MCF 10A (cell line): ENCODE results near the gene MAPT. TPM values are rescaled to one million over a fixed set of nuclear protein-coding genes. Genes with fewer than 3 reads are reported as not detected.

Source experiments
- BruUV-seq: library from RNA; stranded (reverse); fragments of 400-500 nt; replicated peaks from 2 replicates; lab custom pipeline; 2021; lab: Mats Ljungman, UMichigan
- CTCF ChIA-PET: fragments of 300-600 bp; sonication (Branson Sonifier 250); formaldehyde crosslinking; extraction: SDS; loops from one replicate; lab custom pipeline; 2021; ENCODE audit warnings: antibody characterized with exemption, inconsistent platforms; lab: Yijun Ruan, JAX
- POLR2A ChIA-PET: fragments of 300-600, 350-650 bp; sonication (Branson Sonifier 250); formaldehyde crosslinking; extraction: SDS; loops from one replicate; lab custom pipeline; 2020; ENCODE audit warnings: antibody characterized with exemption, inconsistent platforms; lab: Yijun Ruan, JAX
- DNase-seq: peaks from one replicate; pipeline ENCODE4 v3.0.0-alpha.2; 2018; ENCODE audit not compliant: unreplicated experiment
- H3K27ac Mint-ChIP-seq: one replicate; pipeline ENCODE4 v1.8.0; 2022; ENCODE audit warnings: mild to moderate bottlenecking, low read depth, mixed read lengths; ENCODE audit not compliant: unreplicated experiment
- H3K27me3 Mint-ChIP-seq: one replicate; pipeline ENCODE4 v1.8.0; 2022; ENCODE audit warnings: mixed read lengths; ENCODE audit not compliant: insufficient read depth, unreplicated experiment
- H3K36me3 Mint-ChIP-seq: one replicate; pipeline ENCODE4 v1.8.0; 2022; ENCODE audit warnings: mild to moderate bottlenecking, moderate library complexity, mixed read lengths; ENCODE audit not compliant: insufficient read depth, unreplicated experiment
- H3K4me1 Mint-ChIP-seq: one replicate; pipeline ENCODE4 v1.8.0; 2022; ENCODE audit warnings: mixed read lengths; ENCODE audit not compliant: insufficient read depth, unreplicated experiment
- H3K4me3 Mint-ChIP-seq: one replicate; pipeline ENCODE4 v1.8.0; 2022; ENCODE audit warnings: mild to moderate bottlenecking, moderate library complexity, mixed read lengths; ENCODE audit not compliant: unreplicated experiment
- H3K9me3 Mint-ChIP-seq: one replicate; pipeline ENCODE4 v1.8.0; 2022; ENCODE audit warnings: mixed read lengths; ENCODE audit not compliant: unreplicated experiment
- intact Hi-C: fragments of 100-400 bp; cut with micrococcal nuclease; formaldehyde crosslinking; loops from 2 replicates; pipeline ENCODE4 v1.14.1; 2022
- total RNA-seq: library from RNA; stranded (reverse); gene quantifications from 2 replicates; pipeline ENCODE4 v1.2.3, GENCODE V29; 2022
- TF ChIP-seq, protein P1 (sequence below): fragments of 200-600 bp; IDR thresholded peaks from one replicate; pipeline ENCODE4 v1.8.0; 2022; ENCODE audit warnings: antibody characterized with exemption, mild to moderate bottlenecking; ENCODE audit not compliant: unreplicated experiment

The MAPT gene
- total RNA-seq, 1 experiment from 2014 or later = 0.42 TPM

DNA sequence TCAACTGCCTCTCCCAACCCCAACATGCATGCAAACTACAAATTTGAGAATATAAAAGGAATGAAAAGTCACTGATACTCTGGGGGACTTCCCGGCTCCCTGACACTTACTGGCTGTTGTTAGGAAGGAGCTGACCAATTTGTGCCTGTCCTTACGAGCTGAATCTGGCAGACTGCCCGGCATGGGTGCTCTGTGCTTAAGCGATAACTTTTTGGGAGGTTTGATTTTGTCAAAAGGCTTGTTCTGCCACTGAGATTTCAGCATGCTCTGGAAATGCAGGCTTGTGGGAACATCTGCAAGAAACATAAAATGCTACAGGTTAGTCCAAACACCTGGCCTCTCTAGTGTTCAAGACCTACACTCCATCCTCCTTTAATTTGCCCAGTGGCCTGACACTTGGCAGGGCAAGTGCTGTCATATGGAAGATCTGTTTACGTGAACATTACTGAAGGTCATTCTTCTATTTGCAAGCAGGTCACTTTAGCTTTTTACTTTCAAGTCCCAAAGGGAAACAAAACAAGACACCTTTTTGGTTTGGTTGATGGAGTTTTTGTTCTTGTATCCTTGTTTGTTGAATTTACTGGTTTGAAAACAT lies 145.3 kb downstream of the MAPT start:
- peaks cover 13% of the 10 kb centered on the region for H3K4me1 Mint-ChIP-seq

DNA sequence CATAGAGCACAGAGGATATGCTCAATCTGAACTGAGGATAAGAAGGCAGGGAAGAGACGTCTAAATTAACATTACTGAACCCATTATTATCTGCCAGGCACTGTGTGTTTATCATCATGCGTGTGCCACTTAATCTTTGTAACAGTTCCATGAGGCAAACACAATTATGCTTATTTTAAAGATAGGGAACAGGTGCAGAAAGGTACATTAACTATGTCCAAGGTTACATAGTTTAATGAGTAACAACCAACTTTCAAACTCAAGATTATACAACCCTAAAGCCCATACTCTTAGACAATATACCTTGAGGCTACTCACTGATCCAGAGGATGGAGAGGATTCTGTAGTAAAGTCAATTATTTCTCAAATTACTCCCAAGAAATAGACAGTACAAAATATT lies 147.9 kb downstream of the MAPT start:
- TF ChIP-seq, protein P1, sequence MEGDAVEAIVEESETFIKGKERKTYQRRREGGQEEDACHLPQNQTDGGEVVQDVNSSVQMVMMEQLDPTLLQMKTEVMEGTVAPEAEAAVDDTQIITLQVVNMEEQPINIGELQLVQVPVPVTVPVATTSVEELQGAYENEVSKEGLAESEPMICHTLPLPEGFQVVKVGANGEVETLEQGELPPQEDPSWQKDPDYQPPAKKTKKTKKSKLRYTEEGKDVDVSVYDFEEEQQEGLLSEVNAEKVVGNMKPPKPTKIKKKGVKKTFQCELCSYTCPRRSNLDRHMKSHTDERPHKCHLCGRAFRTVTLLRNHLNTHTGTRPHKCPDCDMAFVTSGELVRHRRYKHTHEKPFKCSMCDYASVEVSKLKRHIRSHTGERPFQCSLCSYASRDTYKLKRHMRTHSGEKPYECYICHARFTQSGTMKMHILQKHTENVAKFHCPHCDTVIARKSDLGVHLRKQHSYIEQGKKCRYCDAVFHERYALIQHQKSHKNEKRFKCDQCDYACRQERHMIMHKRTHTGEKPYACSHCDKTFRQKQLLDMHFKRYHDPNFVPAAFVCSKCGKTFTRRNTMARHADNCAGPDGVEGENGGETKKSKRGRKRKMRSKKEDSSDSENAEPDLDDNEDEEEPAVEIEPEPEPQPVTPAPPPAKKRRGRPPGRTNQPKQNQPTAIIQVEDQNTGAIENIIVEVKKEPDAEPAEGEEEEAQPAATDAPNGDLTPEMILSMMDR = no peak
- peaks cover 96% of the 10 kb centered on the region for H3K36me3 Mint-ChIP-seq

More for the DNA sequence above, 145.3 kb downstream of the MAPT start:
- POLR2A ChIA-PET = interaction anchor here (0.7 to 1.5 kb wide), 2 partner anchors 12 to 153 kb away, joined by 4 to 6 read pairs; no protein-coding TSS in a partner anchor
- intact Hi-C loops = no loop called here
- no peaks in the 10 kb centered on the region for H3K27me3 Mint-ChIP-seq
- BruUV-seq = no TSS peak
- H3K27ac Mint-ChIP-seq = no peak overlapping the region
- peaks cover 96% of the 10 kb centered on the region for H3K36me3 Mint-ChIP-seq
- CTCF ChIA-PET = interaction anchor here (0.6 kb wide), 1 partner anchor 16 kb away, joined by 3 read pairs; no protein-coding TSS in a partner anchor
- DNase-seq = no peak
- H3K9me3 Mint-ChIP-seq = no peaks in the 10 kb centered on the region
- no peak overlapping the region for H3K4me3 Mint-ChIP-seq
- TF ChIP-seq, protein P1 = no peak

DNA sequence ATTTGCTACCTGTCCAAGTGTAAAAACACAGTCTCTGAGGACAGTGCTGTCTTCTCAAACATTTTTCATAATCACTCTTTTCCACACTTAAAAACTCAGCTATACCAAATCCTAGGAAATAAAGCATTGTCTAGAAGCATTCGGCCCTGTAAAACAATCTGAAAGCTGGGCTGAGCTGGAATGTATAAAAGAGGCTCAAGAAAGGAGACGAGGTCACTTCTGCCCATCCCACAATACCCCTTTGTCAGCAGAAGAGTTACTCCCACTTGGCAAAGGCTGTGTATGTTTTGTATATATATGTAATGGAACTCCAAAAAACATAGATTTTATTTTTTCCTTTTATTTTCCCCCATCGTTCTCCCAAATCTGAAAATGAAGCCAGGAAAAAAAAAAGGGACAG lies 148.6 kb downstream of the MAPT start:
- Mint-ChIP-seq H3K36me3 (peaks cover 96% of the 10 kb centered on the region), H3K4me3 (no peak overlapping the region), H3K27me3 (no peaks in the 10 kb centered on the region), H3K4me1 (peaks cover 21% of the 10 kb centered on the region), H3K27ac (no peak overlapping the region), H3K9me3 (no peaks in the 10 kb centered on the region)
- ChIA-PET CTCF (interaction anchor here (1.1 to 3.3 kb wide), 4 partner anchors 144 to 224 kb away, joined by 3 to 11 read pairs (median 6); no protein-coding TSS in a partner anchor), POLR2A (interaction anchor here (0.6 to 5.3 kb wide), 4 partner anchors 14 to 227 kb away, joined by 3 to 30 read pairs (median 8); partner anchors contain the start of gene KANSL1)
- no peak for DNase-seq
- intact Hi-C loops = no loop called here
- TF ChIP-seq, protein P1 = no peak
- BruUV-seq = no TSS peak

More for the DNA sequence above, 147.9 kb downstream of the MAPT start:
- Mint-ChIP-seq H3K27me3 (no peaks in the 10 kb centered on the region), H3K4me3 (no peak overlapping the region), H3K9me3 (no peaks in the 10 kb centered on the region), H3K27ac (no peak overlapping the region), H3K4me1 (peaks cover 21% of the 10 kb centered on the region)
- intact Hi-C loops = no loop called here
- DNase-seq = no peak
- POLR2A ChIA-PET = interaction anchor here (0.9 to 5.3 kb wide), 2 partner anchors 38 to 151 kb away, joined by 3 to 30 read pairs; partner anchors contain the start of gene KANSL1
- no TSS peak for BruUV-seq
- CTCF ChIA-PET = interaction anchor here (3.3 kb wide), 1 partner anchor 170 kb away, joined by 11 read pairs; no protein-coding TSS in a partner anchor

DNA sequence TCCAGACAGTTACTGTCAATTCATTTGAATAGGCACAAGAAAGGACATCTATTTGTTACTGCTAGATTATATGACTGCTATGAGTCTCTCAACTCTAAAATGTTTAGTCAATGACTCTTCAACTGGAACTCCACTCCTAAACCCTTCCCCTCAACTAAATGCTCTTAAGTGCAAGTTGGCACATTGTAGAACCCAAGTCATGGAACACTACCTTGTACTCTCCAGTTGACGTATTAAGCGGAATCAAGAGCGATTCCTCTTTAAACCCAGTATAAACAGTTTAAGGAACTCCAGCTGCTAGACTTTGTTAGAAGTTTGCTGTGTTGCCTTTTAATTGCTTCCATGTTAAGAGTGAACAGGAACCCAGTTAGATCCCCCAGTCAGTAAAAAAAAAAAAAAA lies 149.3 kb downstream of the MAPT start:
- no peak overlapping the region for H3K4me3 Mint-ChIP-seq
- DNase-seq = no peak

More for the DNA sequence above, 149.3 kb downstream of the MAPT start:
- ChIA-PET POLR2A (interaction anchor here (0.7 to 5.3 kb wide), 5 partner anchors 14 to 225 kb away, joined by 3 to 30 read pairs (median 5); partner anchors contain the start of gene KANSL1), CTCF (interaction anchor here (0.6 to 3.3 kb wide), 13 partner anchors 8 to 223 kb away, joined by 3 to 16 read pairs (median 4); partner anchors contain the start of gene KANSL1)
- intact Hi-C loops = loop anchor here (1.0 to 2.0 kb wide), 4 partner anchors 41 to 170 kb away; no protein-coding TSS in a partner anchor
- no TSS peak for BruUV-seq
- Mint-ChIP-seq H3K27me3 (no peaks in the 10 kb centered on the region), H3K27ac (peak overlapping the region; percentile 61), H3K9me3 (no peaks in the 10 kb centered on the region), H3K4me1 (peaks cover 21% of the 10 kb centered on the region), H3K36me3 (peaks cover 96% of the 10 kb centered on the region)
- TF ChIP-seq, protein P1 = no peak
